Tibial nerve (tissue), 4 donors: ENCODE results near the gene OCA2. TPM values are rescaled to one million over a fixed set of nuclear protein-coding genes. Genes with fewer than 3 reads are reported as not detected.
A peak's percentile ranks its signal among the peaks of the same experiment; 100 is the strongest.

Source experiments
- DNase-seq, 2 donors: peaks; one replicate each; pipeline ENCODE4 v3.0.0-alpha.2; 2019; ENCODE audit warnings: low spot score in 2 of 2
- H3K27ac ChIP-seq, 4 donors: fragments of 200-600 bp; sonication (generic) in 3 of 4; one replicate each; pipeline ENCODE4 v1.5.1; 2017 to 2019; ENCODE audit warnings: mild to moderate bottlenecking in 1 of 4
- H3K27me3 ChIP-seq, 2 donors: fragments of 200-600 bp; sonication (generic) in 1 of 2; one replicate each; pipeline versions ENCODE4 v1.5.1 to v1.6.0; 2017 to 2019
- H3K36me3 ChIP-seq, 3 donors: fragments of 200-600 bp; sonication (generic); one replicate each; pipeline ENCODE4 v1.5.1; 2018 to 2019
- H3K4me1 ChIP-seq, 4 donors: fragments of 200-600 bp; sonication (generic) in 3 of 4; one replicate each; pipeline ENCODE4 v1.5.1; 2017 to 2019
- H3K4me3 ChIP-seq, 4 donors: fragments of 200-600 bp; sonication (generic) in 3 of 4; one replicate each; pipeline ENCODE4 v1.5.1; 2017 to 2019; ENCODE audit warnings: mild to moderate bottlenecking in 1 of 4, moderate library complexity in 1 of 4
- H3K9me3 ChIP-seq, 4 donors: fragments of 200-600 bp; sonication (generic) in 3 of 4; one replicate each; pipeline ENCODE4 v1.5.1; 2017 to 2019
- CTCF ChIP-seq, 5 experiments: fragments of 200-600 bp in 3 of 5; fragments of 450-650 bp in 2 of 5; sonication (generic) in 3 of 5; IDR thresholded peaks; one replicate each; pipeline ENCODE4 v1.5.1; 2016 to 2019; ENCODE audit warnings: antibody characterized with exemption in 5 of 5, mild to moderate bottlenecking in 3 of 5, moderate library complexity in 2 of 5
- EP300 ChIP-seq, 2 donors: sonication (generic); formaldehyde crosslinking; IDR thresholded peaks; one replicate each; pipeline ENCODE4 v1.6.1; 2017; ENCODE audit warnings: antibody characterized with exemption in 2 of 2, mild to moderate bottlenecking in 1 of 2
- POLR2A ChIP-seq, 2 donors: fragments of 450-650 bp; IDR thresholded peaks; one replicate each; pipeline ENCODE4 v1.6.1; 2017; ENCODE audit warnings: antibody characterized with exemption in 2 of 2, mild to moderate bottlenecking in 2 of 2, moderate library complexity in 2 of 2
- WGBS, 2 donors: methylation state at CpG; one replicate each; pipeline ENCODE4 v1.1.5; 2018; 5-methylcytosine and 5-hydroxymethylcytosine counted together
- total RNA-seq, 4 donors: library from RNA; depleted of rRNA; stranded (reverse); fragments of >200 nt; gene quantifications; one replicate each; pipeline ENCODE4 v1.1.0, GENCODE V29; 2016

The OCA2 gene
- total RNA-seq, 4 donors from 2014 or later: 2.7 to 19.7 (median 6.5) TPM; not detected in 1

DNA sequence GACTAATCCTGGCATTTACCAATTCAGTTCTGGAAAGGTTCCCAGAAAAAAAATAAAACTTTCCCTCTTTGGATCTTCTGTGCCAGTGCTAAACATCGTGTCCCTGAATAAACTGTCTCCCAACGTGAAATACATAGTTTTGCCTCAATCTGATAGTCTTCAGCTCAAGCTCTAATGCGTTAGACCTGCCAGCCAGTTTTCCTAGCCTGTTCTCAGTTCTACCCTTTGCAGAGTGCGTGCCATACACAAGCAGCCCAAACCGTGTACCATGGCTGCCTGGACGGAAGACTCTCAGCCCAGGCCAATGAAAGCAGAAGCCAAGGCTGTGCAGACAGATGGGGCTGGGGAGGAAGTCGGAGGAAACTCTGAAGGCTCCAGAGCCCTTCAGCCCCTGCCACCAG is 11.4 kb upstream of the OCA2 start:
- H3K4me3 ChIP-seq: no peak overlapping the region
- peaks cover 0 to 17% (median 13%) of the 10 kb centered on the region in 4 donors for H3K4me1 ChIP-seq
- peaks cover 3 to 47% (median 22%) of the 10 kb centered on the region in 3 donors for H3K36me3 ChIP-seq
- peaks cover 0 to 14% of the 10 kb centered on the region in 2 donors for H3K27me3 ChIP-seq
- no peak for TF ChIP-seq POLR2A (IDR thresholded peaks at IDR 0.05)
- no peak for TF ChIP-seq EP300 (IDR thresholded peaks at IDR 0.05)
- no peak for TF ChIP-seq CTCF (IDR thresholded peaks at IDR 0.05)
- H3K9me3 ChIP-seq: no peaks in the 10 kb centered on the region
- WGBS, 2 donors: 54 to 57% methylated on average over 7 of the region's 7 CpGs
- DNase-seq: no peak
- H3K27ac ChIP-seq: no peak overlapping the region

GRCh38 chr15:28109626-28110455 is 10.7 kb upstream of the OCA2 start:
- H3K4me3 ChIP-seq: no peak overlapping the region
- H3K27me3 ChIP-seq: peaks cover 0 to 14% of the 10 kb centered on the region in 2 donors
- peaks cover 0 to 17% (median 13%) of the 10 kb centered on the region in 4 donors for H3K4me1 ChIP-seq
- no peak for DNase-seq
- peaks cover 3 to 40% (median 22%) of the 10 kb centered on the region in 3 donors for H3K36me3 ChIP-seq
- no peak overlapping the region for H3K27ac ChIP-seq
- TF ChIP-seq CTCF (IDR thresholded peaks at IDR 0.05) (no peak), POLR2A (IDR thresholded peaks at IDR 0.05) (no peak), EP300 (IDR thresholded peaks at IDR 0.05) (no peak)
- no peaks in the 10 kb centered on the region for H3K9me3 ChIP-seq
- 90 to 95% methylated on average over 25 of the region's 25 CpGs for WGBS, 2 donors

- WGBS, 2 donors: 36 to 51% methylated on average over 8 of the region's 8 CpGs
- Histone ChIP-seq H3K27ac (no peak overlapping the region), H3K4me1 (peaks cover 0 to 17% (median 13%) of the 10 kb centered on the region in 4 donors)
These were observed 8.8 kb upstream of the OCA2 start for GRCh38 chr15:28107904-28108275.

DNA sequence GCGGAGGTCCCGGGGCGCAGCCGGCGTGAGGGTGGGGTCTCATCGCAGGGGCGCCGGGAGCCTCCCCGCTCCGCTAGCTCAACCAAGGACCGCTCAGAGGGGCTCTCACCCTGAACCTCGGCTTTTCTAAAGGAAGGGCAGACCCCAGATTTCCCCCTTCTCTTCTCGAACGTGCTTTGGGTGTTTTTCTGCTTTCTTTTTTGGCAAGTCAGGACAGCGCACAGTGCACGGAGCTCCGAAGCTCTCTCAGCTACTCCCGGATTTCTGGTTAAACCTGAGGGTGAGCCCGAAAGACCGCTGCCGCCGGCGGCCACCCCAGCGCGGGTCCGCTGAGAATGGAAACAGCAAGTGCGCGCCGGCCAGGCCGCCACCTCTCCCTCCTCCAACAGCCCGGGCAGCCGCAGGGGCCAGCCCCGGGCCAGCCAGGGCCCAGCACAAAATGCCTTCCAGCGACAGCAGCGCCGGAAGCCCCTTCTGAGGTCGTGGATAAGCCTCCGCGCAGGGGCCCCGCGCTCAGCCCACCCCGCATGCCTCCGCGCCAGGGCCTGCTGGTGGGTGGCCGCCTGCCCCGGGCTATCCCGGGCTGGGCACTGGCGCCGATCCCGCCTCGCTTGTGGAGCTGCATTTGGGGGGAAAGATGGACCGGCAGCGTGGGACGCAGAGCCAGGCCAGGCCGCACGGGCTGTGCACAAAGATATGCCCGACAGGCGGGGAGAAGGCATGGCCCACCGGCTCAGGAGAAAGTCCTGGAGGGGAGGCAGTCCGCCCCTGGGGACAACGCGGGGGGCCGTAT is 8.2 kb upstream of the OCA2 start:
- peak overlapping the region in 1 of 4 donors; percentile 17 for H3K27ac ChIP-seq
- peaks cover 0 to 14% of the 10 kb centered on the region in 2 donors for H3K27me3 ChIP-seq
- DNase-seq: no peak

More at GRCh38 chr15:28107904-28108275, 8.8 kb upstream of the OCA2 start:
- Histone ChIP-seq H3K9me3 (no peaks in the 10 kb centered on the region), H3K4me3 (peak overlapping the region in 2 of 4 donors; percentile 60 to 69), H3K36me3 (peaks cover 0 to 21% (median 4%) of the 10 kb centered on the region in 3 donors), H3K27me3 (peaks cover 0 to 14% of the 10 kb centered on the region in 2 donors)
- DNase-seq: no peak
- TF ChIP-seq POLR2A (IDR thresholded peaks at IDR 0.05) (no peak), CTCF (IDR thresholded peaks at IDR 0.05) (no peak), EP300 (IDR thresholded peaks at IDR 0.05) (no peak)

More for the DNA sequence above, 8.2 kb upstream of the OCA2 start:
- Histone ChIP-seq H3K4me3 (peak overlapping the region; percentile 34 to 69 (median 56)), H3K4me1 (peaks cover 0 to 17% (median 13%) of the 10 kb centered on the region in 4 donors), H3K9me3 (no peaks in the 10 kb centered on the region), H3K36me3 (peaks cover 0 to 15% (median 2%) of the 10 kb centered on the region in 3 donors)
- no peak for TF ChIP-seq CTCF (IDR thresholded peaks at IDR 0.05)
- TF ChIP-seq EP300 (IDR thresholded peaks at IDR 0.05): no peak
- TF ChIP-seq POLR2A (IDR thresholded peaks at IDR 0.05): no peak
- WGBS, 2 donors: 5 to 8% methylated on average over 34 to 50 of the region's 63 CpGs
